A673 (cell line): Measurements from ENCODE around the gene UNC13B. TPM values are rescaled to one million over a fixed set of nuclear protein-coding genes. Genes with fewer than 3 reads are reported as not detected.

Source experiments
- BruUV-seq: library from RNA; stranded (reverse); fragments of 400-500 nt; replicated peaks from 2 replicates; lab custom pipeline; 2021; lab: Mats Ljungman, UMichigan
- CTCF ChIA-PET: fragments of 300-600 bp; sonication (Branson Sonifier 250); formaldehyde crosslinking; loops from one replicate; lab custom pipeline; 2022; ENCODE audit warnings: antibody characterized with exemption; lab: Charles Lee
- POLR2A ChIA-PET: fragments of 300-600 bp; sonication (Branson Sonifier 250); formaldehyde crosslinking; loops from one replicate; lab custom pipeline; 2022; ENCODE audit warnings: antibody characterized with exemption; ENCODE audit not compliant: low non-redundant PET; lab: Charles Lee
- DNase-seq: peaks from one replicate; pipeline ENCODE4 v3.0.0-alpha.2; 2015; ENCODE audit warnings: low spot score
- H3K27ac ChIP-seq: fragments of 200-600 bp; sonication (generic); 2 replicates; pipeline ENCODE4 v1.5.1; 2016; ENCODE audit warnings: mixed run types, low read depth, mild to moderate bottlenecking, mixed read lengths, antibody characterized with exemption, low read length; ENCODE audit not compliant: poor library complexity, severe bottlenecking
- H3K27me3 ChIP-seq: fragments of 200-600 bp; sonication (generic); replicated peaks from 2 replicates; pipeline ENCODE4 v1.6.1; 2017; ENCODE audit warnings: mixed run types, low read depth, mild to moderate bottlenecking, mixed read lengths, antibody characterized with exemption, low read length; ENCODE audit not compliant: insufficient read depth, poor library complexity
- H3K36me3 ChIP-seq: fragments of 200-600 bp; sonication (generic); 2 replicates; pipeline ENCODE4 v1.6.1; 2016; ENCODE audit warnings: mixed run types, mild to moderate bottlenecking, mixed read lengths, antibody characterized with exemption, low read length; ENCODE audit not compliant: insufficient read depth, poor library complexity, severe bottlenecking
- H3K4me1 ChIP-seq: fragments of 200-600 bp; sonication (generic); 2 replicates; pipeline ENCODE4 v1.6.1; 2017; ENCODE audit warnings: mixed run types, mild to moderate bottlenecking, mixed read lengths, antibody characterized with exemption, low read length; ENCODE audit not compliant: insufficient read depth, poor library complexity, severe bottlenecking
- H3K4me3 ChIP-seq: fragments of 200-600 bp; sonication (generic); 2 replicates; pipeline ENCODE4 v1.5.1; 2016; ENCODE audit warnings: low read depth, mixed run types, mild to moderate bottlenecking, mixed read lengths, low read length; ENCODE audit not compliant: poor library complexity, severe bottlenecking
- H3K9me3 ChIP-seq: fragments of 200-600 bp; sonication (generic); 2 replicates; pipeline ENCODE4 v1.6.1; 2016; ENCODE audit warnings: mixed run types, low read depth, mild to moderate bottlenecking, mixed read lengths, antibody characterized with exemption, low read length; ENCODE audit not compliant: poor library complexity, severe bottlenecking
- CTCF ChIP-seq: fragments of 300-800, 200-600 bp; sonication (generic); conservative IDR thresholded peaks from 2 replicates; pipeline ENCODE4 v1.5.1; 2017; ENCODE audit warnings: low read depth, mild to moderate bottlenecking, antibody characterized with exemption, low read length, moderate library complexity, mixed read lengths
- EZH2 ChIP-seq: fragments of 200-600 bp; sonication (generic); IDR thresholded peaks from 2 replicates; pipeline ENCODE4 v1.6.1; 2017; ENCODE audit warnings: borderline replicate concordance, low read depth, mild to moderate bottlenecking, mixed read lengths, antibody characterized with exemption, low read length; ENCODE audit not compliant: poor library complexity, severe bottlenecking
- intact Hi-C: fragments of 100-400 bp; cut with micrococcal nuclease; formaldehyde crosslinking; loops from one replicate; pipeline ENCODE4 v1.10.0; 2022; ENCODE audit not compliant: unreplicated experiment
- total RNA-seq: library from RNA; stranded (reverse); gene quantifications from 2 replicates; pipeline ENCODE4 v1.2.3, GENCODE V29; 2021

UNC13B gene
- total RNA-seq, 1 experiment from 2014 or later = 19.8 TPM

- ChIA-PET CTCF (no interaction called here), POLR2A (no interaction called here)
- BruUV-seq = no TSS peak
Measured at GRCh38 chr9:35280399-35280798, 118.6 kb downstream of the UNC13B start.

GRCh38 chr9:35285731-35286130, 123.9 kb downstream of the UNC13B start:
- Histone ChIP-seq H3K9me3 (no peaks in the 10 kb centered on the region), H3K27ac (no peak overlapping the region), H3K36me3 (no peaks in the 10 kb centered on the region), H3K4me3 (no peak overlapping the region), H3K27me3 (no peaks in the 10 kb centered on the region), H3K4me1 (no peaks in the 10 kb centered on the region)
- ChIA-PET CTCF (no interaction called here), POLR2A (no interaction called here)
- DNase-seq = no peak
- BruUV-seq = no TSS peak
- no peak for TF ChIP-seq CTCF
- TF ChIP-seq EZH2 = no peak
- intact Hi-C loops = no loop called here

More at GRCh38 chr9:35280399-35280798, 118.6 kb downstream of the UNC13B start:
- Histone ChIP-seq H3K4me3 (no peak overlapping the region), H3K4me1 (no peaks in the 10 kb centered on the region), H3K27me3 (no peaks in the 10 kb centered on the region), H3K36me3 (no peaks in the 10 kb centered on the region), H3K9me3 (no peaks in the 10 kb centered on the region), H3K27ac (no peak overlapping the region)
- DNase-seq = no peak
- TF ChIP-seq CTCF (no peak), EZH2 (no peak)
- intact Hi-C loops = no loop called here

- ChIA-PET POLR2A (no interaction called here), CTCF (no interaction called here)
- intact Hi-C loops = no loop called here
- no peak for DNase-seq
- Histone ChIP-seq H3K9me3 (no peaks in the 10 kb centered on the region), H3K27me3 (no peaks in the 10 kb centered on the region), H3K4me1 (no peaks in the 10 kb centered on the region), H3K4me3 (no peak overlapping the region), H3K36me3 (no peaks in the 10 kb centered on the region), H3K27ac (no peak overlapping the region)
- no TSS peak for BruUV-seq
- no peak for TF ChIP-seq CTCF
- TF ChIP-seq EZH2 = no peak
Measured at GRCh38 chr9:35286381-35286780, 124.6 kb downstream of the UNC13B start.
